Superior temporal gyrus (tissue), 1 donor: ENCODE data around the gene PAFAH1B1.
"Not testable (repeated sequence)": the region's sequence is repeated elsewhere in the genome, so short reads cannot be mapped to it uniquely, and the experiment has no call there.

Experiments
- DNase-seq: peaks from one replicate; pipeline ENCODE4 v3.0.0-alpha.2; 2016; ENCODE audit errors: extremely low spot score

The PAFAH1B1 gene

DNA sequence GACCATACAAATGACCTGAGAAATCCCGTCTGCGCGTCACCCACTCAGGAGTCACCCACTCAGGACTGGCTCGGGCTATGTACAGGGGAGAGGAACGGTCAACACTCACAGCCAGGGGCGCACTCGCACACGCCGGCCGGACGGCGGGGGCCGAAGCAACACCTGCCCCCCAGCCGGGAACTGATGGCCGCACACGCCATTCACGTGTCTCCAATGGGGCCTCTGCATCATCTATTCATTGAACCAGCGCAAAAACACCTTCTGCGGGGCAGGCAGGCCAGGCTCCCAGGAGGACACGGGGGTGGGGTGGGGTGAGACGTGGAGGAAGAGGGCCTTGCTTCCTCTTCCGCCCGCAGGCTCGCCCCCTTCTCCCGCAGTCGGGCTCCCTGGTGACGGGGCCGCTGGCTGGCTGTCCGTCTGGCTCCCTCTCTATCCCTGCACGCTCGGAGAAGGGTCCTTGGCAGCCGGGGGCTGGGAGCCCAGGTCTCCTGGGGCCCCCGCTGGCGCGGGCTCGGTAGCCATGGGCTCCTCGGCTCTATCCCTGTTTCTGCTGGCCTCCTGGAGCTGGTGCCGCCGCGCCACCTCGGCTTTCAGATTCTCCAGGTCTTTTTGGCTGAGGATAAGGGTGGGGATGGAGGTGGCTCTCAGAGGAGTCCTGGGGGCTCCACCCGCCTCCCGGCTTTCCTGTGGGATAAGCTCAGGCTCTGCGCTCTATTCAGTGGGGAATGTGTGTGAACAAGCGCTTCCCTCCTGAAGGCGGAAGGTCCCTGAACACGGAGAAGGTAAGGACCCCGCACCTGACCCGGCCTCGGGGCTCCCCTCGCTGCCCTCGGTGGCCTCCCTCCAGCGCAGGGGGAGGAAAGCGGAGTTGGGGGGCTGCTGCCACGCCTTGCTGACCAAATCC is 97.0 kb downstream of the PAFAH1B1 start:
- DNase-seq = no peak

DNA sequence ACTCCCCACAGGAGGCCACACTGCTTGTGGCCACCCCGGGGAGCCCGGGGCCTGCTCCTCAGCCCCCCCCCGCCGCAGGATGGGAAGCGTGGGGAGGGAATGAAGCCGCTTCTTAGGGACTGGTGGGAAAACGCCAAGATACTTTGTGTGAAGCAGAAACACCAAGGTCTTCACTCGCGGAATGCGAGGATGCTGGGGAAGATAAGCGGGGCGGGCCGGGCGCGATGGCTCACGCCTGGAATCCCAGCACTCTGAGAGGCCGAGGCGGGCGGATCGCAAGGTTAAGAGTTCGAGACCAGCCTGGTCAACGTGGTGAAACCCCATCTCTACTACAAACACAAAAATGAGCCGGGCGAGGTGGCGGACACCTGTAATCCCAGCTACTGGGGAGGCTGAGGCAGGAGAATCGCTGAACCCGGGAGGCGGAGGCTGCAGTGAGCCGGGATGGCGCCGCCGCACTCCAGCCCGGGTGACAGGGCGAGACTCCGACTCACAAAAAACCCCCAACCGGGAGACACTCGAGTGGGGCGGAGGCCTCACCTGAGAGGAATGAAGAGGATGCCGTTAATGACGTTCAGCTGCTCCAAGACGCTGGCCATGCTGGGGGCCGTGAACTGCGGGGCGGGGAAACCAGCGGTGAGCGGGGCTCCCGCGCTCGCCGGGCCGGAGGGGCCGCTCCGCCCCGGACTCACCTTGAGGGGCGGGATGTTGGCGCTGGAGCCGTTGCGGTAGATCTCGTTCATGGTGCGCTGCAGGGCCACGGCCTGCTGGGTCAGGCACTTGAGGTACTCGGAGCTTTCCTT is 97.8 kb downstream of the PAFAH1B1 start:
- DNase-seq = no peak

GRCh38 chr17:2691965-2692780 is 98.7 kb downstream of the PAFAH1B1 start:
- no peak for DNase-seq

DNA sequence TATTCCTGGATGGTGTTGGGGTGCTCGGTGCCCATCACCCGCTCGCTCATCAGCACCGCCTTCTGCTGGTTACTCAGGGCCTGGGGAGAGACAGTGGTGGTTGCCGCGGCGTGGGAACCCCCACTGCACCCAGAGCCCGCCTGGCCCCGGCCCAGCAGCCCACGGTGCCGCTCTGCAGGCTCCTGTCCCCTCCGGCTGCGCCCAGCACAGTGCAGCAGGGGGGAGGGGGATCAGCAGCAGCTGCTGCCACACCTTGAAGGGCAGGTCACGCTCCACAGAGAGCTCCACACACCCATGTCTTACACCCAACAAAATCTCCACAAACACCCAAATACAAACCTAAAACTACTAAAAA is 99.3 kb downstream of the PAFAH1B1 start:
- no peak for DNase-seq

- no peak for DNase-seq
These were observed 100.3 kb downstream of the PAFAH1B1 start for GRCh38 chr17:2693561-2694380.

DNA sequence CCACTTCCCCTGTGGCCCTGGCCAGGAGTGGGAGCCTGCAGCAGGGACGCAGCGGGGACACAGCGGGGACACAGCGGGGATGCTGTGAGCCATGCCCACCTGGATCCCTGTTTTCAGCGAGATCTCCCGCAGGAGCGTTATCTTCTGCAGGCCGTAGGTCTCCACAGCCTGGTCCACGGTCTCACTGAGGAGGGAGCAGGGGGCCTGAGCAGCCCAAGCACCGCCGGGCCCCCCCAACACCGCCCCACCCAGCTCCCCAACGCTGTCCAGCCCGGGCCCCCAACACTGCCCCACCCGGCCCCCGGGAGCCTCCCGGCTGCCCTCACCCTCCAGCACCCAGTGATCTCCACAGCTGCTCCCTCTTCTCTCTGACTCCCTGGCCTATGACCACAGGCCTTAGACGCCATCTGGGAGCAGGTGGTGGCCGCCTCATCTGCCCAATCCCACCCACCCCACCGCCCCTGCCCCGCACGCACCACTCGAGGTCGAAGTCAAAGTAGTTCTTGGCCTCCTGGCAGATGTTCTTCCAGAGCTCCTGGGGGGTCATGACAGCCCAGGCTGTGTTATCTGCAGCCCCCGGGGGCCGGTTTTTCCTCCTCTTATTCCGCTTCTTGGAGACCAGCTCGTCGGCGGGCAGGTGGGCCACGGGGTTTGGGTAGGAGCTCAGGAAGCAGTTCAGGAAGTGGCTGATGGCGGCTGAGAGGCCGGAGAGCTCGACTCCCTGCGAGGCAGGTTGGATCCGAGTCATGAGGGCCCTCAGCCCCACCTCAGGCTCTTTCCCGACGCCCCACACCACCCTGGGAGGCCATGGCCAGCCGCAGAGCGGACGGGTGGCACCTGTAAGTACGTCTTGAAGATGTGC is 101.2 kb downstream of the PAFAH1B1 start:
- DNase-seq = no peak

GRCh38 chr17:2695243-2695960 is 101.9 kb downstream of the PAFAH1B1 start:
- DNase-seq = no peak

- DNase-seq = no peak
These were observed 102.7 kb downstream of the PAFAH1B1 start for GRCh38 chr17:2695961-2696760.

GRCh38 chr17:2697611-2698162 is 104.2 kb downstream of the PAFAH1B1 start:
- DNase-seq = no peak

DNA sequence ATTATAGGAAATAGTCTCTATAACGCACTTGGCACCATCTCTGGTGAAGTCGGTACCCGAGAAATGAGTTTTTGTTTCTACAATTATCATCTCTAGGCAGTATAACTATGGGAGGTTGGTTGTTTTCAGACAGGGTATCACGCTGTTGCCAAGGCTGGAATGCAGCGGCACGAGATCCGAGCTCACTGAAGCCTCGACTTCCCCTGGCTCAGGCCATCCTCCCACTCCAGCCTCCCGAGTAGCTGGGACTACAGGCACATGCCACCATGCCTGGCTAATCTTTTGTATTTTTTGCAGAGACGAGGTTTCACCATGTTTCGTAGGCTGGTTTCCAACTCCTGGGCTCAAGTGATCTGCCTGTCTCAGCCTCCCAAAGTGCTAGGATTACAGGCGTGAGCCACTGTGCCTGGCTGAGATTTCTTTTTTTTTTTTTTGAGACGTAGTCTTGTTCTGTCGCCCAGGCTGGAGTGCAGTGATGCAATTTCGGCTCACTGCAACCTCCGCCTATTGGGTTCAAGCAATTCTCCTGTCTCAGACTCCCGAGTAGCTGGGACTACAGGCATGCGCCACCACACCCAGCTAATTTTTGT is 105.9 kb downstream of the PAFAH1B1 start:
- not testable (repeated sequence) for DNase-seq

- DNase-seq = no peak
These were observed 106.6 kb downstream of the PAFAH1B1 start for GRCh38 chr17:2700030-2700490.

DNA sequence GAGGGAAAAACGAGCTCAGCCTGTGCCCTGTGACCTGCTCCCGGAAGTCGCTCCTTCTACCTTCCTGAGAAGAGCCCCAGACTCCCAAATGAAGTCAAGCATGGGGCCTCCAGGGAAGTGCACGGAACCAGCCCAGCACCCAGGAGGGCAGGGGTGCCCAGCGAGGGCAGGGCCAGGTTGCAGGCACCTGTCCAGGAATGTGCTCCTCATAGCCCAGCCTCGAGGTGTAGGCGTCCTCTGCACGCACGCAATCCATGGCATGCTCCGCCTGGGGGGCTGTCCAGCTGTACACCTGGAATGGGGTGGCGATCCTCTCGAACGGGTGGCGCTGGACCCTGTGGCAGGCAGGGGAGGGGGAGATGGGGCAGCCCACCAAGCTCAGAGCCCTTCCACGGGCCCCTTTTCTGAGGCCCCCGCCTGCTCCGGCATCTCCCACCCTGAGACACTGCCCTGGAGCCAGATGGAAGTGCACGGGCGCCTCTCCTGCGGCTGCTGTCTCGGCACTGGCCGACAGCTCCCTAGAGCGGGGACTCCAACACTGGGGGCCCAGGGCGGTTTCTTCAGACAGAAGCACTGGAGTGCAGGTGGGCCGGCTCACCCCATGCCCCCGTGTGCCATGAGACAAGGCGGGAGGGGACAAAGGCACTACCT is 107.2 kb downstream of the PAFAH1B1 start:
- no peak for DNase-seq

- no peak for DNase-seq
These were observed 107.9 kb downstream of the PAFAH1B1 start for GRCh38 chr17:2701161-2701995.

- DNase-seq = no peak
These were observed 108.7 kb downstream of the PAFAH1B1 start for GRCh38 chr17:2701996-2702741.

- DNase-seq = no peak
These were observed 109.7 kb downstream of the PAFAH1B1 start for GRCh38 chr17:2703181-2703580.

- no peak for DNase-seq
These were observed 110.2 kb downstream of the PAFAH1B1 start for GRCh38 chr17:2703606-2704005.
